NCI-H2029 treated with DMSO at 0.1 percent for 48 hours (cell line): ENCODE measurements around the gene FARS2.
"Not testable (repeated sequence)": the region's sequence is repeated elsewhere in the genome, so short reads cannot be mapped to it uniquely, and the experiment has no call there.

Source experiments
- DNase-seq: peaks from one replicate; lab custom pipeline; 2025; lab: John Stamatoyannopoulos, UW

The FARS2 gene

GRCh38 chr6:5638666-5639065, 377.4 kb downstream of the FARS2 start:
- no peak for DNase-seq

GRCh38 chr6:5639193-5639592, 377.9 kb downstream of the FARS2 start:
- DNase-seq: no peak

- no peak for DNase-seq
Observed at GRCh38 chr6:5640614-5641013, 379.3 kb downstream of the FARS2 start.

- no peak for DNase-seq
Observed at GRCh38 chr6:5644523-5645185, 383.3 kb downstream of the FARS2 start.

- peak; percentile 81 for DNase-seq
Observed at GRCh38 chr6:5645328-5646290, 384.3 kb downstream of the FARS2 start.

- no peak for DNase-seq
Observed at GRCh38 chr6:5652406-5653137, 391.3 kb downstream of the FARS2 start.

GRCh38 chr6:5653801-5654200, 392.5 kb downstream of the FARS2 start:
- DNase-seq: no peak

GRCh38 chr6:5656226-5656625, 394.9 kb downstream of the FARS2 start:
- DNase-seq: peak; percentile 99

GRCh38 chr6:5656695-5657094, 395.4 kb downstream of the FARS2 start:
- not testable (repeated sequence) for DNase-seq

- no peak for DNase-seq
Observed at GRCh38 chr6:5657684-5658430, 396.5 kb downstream of the FARS2 start.

- no peak for DNase-seq
Observed at GRCh38 chr6:5659467-5659866, 398.2 kb downstream of the FARS2 start.

- DNase-seq: no peak
Observed at GRCh38 chr6:5660772-5661171, 399.5 kb downstream of the FARS2 start.

GRCh38 chr6:5662797-5663196, 401.5 kb downstream of the FARS2 start:
- DNase-seq: no peak

- DNase-seq: no peak
Observed at GRCh38 chr6:5663259-5663658, 401.9 kb downstream of the FARS2 start.

GRCh38 chr6:5663739-5664138, 402.4 kb downstream of the FARS2 start:
- no peak for DNase-seq

- DNase-seq: no peak
Observed at GRCh38 chr6:5664149-5664548, 402.8 kb downstream of the FARS2 start.

- no peak for DNase-seq
Observed at GRCh38 chr6:5665173-5665572, 403.9 kb downstream of the FARS2 start.

- DNase-seq: no peak
Observed at GRCh38 chr6:5665667-5666066, 404.4 kb downstream of the FARS2 start.

GRCh38 chr6:5666695-5667094, 405.4 kb downstream of the FARS2 start:
- no peak for DNase-seq

GRCh38 chr6:5667737-5668136, 406.4 kb downstream of the FARS2 start:
- DNase-seq: peak; percentile 56

- no peak for DNase-seq
Observed at GRCh38 chr6:5670381-5670780, 409.1 kb downstream of the FARS2 start.
